Skeletal muscle satellite cell (primary cell): ENCODE data around the gene KDM4B.

Experiments
- H3K27me3 ChIP-seq: 2 replicates; pipeline ENCODE4 v1.7.0; 2013; ENCODE audit warnings: low read length; ENCODE audit not compliant: control insufficient read depth, insufficient read depth
- H3K36me3 ChIP-seq: 2 replicates; pipeline ENCODE4 v1.7.0; 2013; ENCODE audit warnings: mild to moderate bottlenecking, control low read depth, low read length; ENCODE audit not compliant: insufficient read depth
- H3K4me1 ChIP-seq: 2 replicates; pipeline ENCODE4 v1.7.0; 2013; ENCODE audit warnings: low read length; ENCODE audit not compliant: control insufficient read depth, insufficient read depth
- H3K4me2 ChIP-seq: 2 replicates; pipeline ENCODE4 v1.7.0; 2013; ENCODE audit warnings: mild to moderate bottlenecking, low read length
- H3K4me3 ChIP-seq: 2 replicates; pipeline ENCODE4 v1.7.0; 2013; ENCODE audit warnings: low read length
- H3K9ac ChIP-seq: 2 replicates; pipeline ENCODE4 v1.7.0; 2013; ENCODE audit warnings: mild to moderate bottlenecking, low read depth, low read length, moderate library complexity
- H3K9me3 ChIP-seq: replicated peaks from 2 replicates; pipeline ENCODE4 v1.7.0; 2013; ENCODE audit warnings: mild to moderate bottlenecking, control low read depth, low read length

Gene KDM4B

GRCh38 chr19:5149932-5150901 lies 181.3 kb downstream of the KDM4B start:
- Histone ChIP-seq H3K9me3 (no peaks in the 10 kb centered on the region), H3K27me3 (peaks cover 6% of the 10 kb centered on the region), H3K9ac (no peak overlapping the region), H3K4me1 (no peaks in the 10 kb centered on the region), H3K4me3 (no peak overlapping the region), H3K4me2 (no peak overlapping the region), H3K36me3 (peaks cover 21% of the 10 kb centered on the region)

- peaks cover 17% of the 10 kb centered on the region for H3K36me3 ChIP-seq
- H3K9me3 ChIP-seq: no peaks in the 10 kb centered on the region
- H3K4me3 ChIP-seq: no peak overlapping the region
- H3K9ac ChIP-seq: no peak overlapping the region
- peaks cover 15% of the 10 kb centered on the region for H3K27me3 ChIP-seq
- H3K4me1 ChIP-seq: peaks cover 8% of the 10 kb centered on the region
- no peak overlapping the region for H3K4me2 ChIP-seq
Observed at GRCh38 chr19:5150902-5151741, 182.2 kb downstream of the KDM4B start.

DNA sequence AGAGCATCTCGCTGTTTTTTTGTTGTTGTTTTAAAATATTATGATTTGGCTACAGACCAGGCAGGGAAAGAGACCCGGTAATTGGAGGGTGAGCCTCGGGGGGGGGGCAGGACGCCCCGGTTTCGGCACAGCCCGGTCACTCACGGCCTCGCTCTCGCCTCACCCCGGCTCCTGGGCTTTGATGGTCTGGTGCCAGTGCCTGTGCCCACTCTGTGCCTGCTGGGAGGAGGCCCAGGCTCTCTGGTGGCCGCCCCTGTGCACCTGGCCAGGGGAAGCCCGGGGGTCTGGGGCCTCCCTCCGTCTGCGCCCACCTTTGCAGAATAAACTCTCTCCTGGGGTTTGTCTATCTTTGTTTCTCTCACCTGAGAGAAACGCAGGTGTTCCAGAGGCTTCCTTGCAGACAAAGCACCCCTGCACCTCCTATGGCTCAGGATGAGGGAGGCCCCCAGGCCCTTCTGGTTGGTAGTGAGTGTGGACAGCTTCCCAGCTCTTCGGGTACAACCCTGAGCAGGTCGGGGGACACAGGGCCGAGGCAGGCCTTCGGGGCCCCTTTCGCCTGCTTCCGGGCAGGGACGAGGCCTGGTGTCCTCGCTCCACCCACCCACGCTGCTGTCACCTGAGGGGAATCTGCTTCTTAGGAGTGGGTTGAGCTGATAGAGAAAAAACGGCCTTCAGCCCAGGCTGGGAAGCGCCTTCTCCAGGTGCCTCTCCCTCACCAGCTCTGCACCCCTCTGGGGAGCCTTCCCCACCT lies 183.3 kb downstream of the KDM4B start:
- Histone ChIP-seq H3K4me2 (no peak overlapping the region), H3K4me3 (no peak overlapping the region), H3K9ac (no peak overlapping the region), H3K9me3 (no peaks in the 10 kb centered on the region), H3K4me1 (peaks cover 14% of the 10 kb centered on the region), H3K27me3 (peaks cover 18% of the 10 kb centered on the region), H3K36me3 (peaks cover 8% of the 10 kb centered on the region)

DNA sequence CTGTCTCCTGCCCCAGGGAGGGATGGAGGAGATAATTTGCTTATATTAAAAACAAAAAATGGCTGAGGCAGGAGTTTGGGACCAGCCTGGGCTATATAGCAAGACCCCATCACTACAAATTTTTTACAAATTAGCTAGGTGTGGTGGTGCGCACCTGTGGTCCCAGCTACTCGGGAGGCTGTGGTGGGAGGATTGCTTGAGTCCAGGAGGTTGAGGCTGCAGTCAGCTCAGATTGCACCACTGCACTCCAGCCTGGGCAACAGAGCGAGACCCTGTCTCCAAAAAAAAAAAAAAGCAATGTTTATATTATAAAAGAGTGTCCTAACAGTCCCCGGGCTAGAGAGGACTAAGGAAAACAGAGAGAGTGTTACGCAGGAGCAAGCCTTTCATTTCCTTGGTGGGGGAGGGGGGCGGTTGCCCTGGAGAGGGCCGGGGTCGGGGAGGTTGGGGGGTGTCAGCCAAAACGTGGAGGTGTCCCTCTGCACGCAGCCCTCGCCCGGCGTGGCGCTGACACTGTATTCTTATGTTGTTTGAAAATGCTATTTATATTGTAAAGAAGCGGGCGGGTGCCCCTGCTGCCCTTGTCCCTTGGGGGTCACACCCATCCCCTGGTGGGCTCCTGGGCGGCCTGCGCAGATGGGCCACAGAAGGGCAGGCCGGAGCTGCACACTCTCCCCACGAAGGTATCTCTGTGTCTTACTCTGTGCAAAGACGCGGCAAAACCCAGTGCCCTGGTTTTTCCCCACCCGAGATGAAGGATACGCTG lies 184.0 kb downstream of the KDM4B start:
- no peak overlapping the region for H3K4me3 ChIP-seq
- no peak overlapping the region for H3K4me2 ChIP-seq
- no peak overlapping the region for H3K9ac ChIP-seq
- peaks cover 18% of the 10 kb centered on the region for H3K27me3 ChIP-seq
- H3K36me3 ChIP-seq: peaks cover 8% of the 10 kb centered on the region
- H3K4me1 ChIP-seq: peaks cover 14% of the 10 kb centered on the region
- no peaks in the 10 kb centered on the region for H3K9me3 ChIP-seq

- H3K4me3 ChIP-seq: no peak overlapping the region
- no peak overlapping the region for H3K9ac ChIP-seq
- peaks cover 18% of the 10 kb centered on the region for H3K27me3 ChIP-seq
- no peaks in the 10 kb centered on the region for H3K9me3 ChIP-seq
- peaks cover 14% of the 10 kb centered on the region for H3K4me1 ChIP-seq
- H3K4me2 ChIP-seq: no peak overlapping the region
- H3K36me3 ChIP-seq: peaks cover 8% of the 10 kb centered on the region
Observed at GRCh38 chr19:5153601-5154128, 184.8 kb downstream of the KDM4B start.

DNA sequence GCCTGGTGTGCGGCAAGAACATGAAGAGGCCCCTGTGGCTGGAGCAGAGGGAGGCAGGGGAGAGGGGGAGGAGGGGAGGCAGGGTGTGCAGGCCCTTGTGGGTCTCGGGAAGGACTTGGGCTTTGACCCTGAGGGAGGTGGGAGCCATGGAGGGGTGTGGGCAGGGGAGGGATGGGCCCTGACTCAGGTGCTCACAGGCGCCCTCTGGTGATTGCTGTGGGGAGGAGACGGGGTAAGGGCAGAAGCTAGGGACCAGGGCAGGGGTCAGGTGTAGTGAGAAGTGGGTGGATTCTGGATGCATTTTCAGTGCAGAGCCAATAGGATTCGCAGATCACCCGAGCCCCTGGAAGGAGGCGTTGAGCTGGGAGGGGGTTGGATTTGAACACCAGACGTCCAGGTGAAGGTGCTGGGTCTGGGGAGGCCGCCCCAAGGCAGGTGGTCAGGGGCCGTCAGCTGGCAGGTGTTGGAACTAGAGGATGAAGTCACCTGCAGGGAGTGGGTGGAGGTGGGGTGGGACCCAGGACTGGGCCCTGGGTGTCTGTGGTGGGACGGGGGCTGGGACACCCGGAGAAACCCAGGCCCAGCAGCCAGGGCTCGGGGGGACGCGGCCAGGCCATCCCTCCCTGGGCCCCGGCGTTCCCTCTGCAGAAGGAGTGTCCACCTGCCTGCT lies 185.4 kb downstream of the KDM4B start:
- no peaks in the 10 kb centered on the region for H3K9me3 ChIP-seq
- no peak overlapping the region for H3K9ac ChIP-seq
- H3K4me3 ChIP-seq: no peak overlapping the region
- H3K27me3 ChIP-seq: peaks cover 18% of the 10 kb centered on the region
- H3K4me2 ChIP-seq: no peak overlapping the region
- H3K36me3 ChIP-seq: peaks cover 2% of the 10 kb centered on the region
- peaks cover 14% of the 10 kb centered on the region for H3K4me1 ChIP-seq

GRCh38 chr19:5154799-5155426 lies 186.0 kb downstream of the KDM4B start:
- no peaks in the 10 kb centered on the region for H3K9me3 ChIP-seq
- H3K4me3 ChIP-seq: no peak overlapping the region
- no peak overlapping the region for H3K9ac ChIP-seq
- peaks cover 18% of the 10 kb centered on the region for H3K27me3 ChIP-seq
- no peaks in the 10 kb centered on the region for H3K36me3 ChIP-seq
- peaks cover 14% of the 10 kb centered on the region for H3K4me1 ChIP-seq
- no peak overlapping the region for H3K4me2 ChIP-seq

DNA sequence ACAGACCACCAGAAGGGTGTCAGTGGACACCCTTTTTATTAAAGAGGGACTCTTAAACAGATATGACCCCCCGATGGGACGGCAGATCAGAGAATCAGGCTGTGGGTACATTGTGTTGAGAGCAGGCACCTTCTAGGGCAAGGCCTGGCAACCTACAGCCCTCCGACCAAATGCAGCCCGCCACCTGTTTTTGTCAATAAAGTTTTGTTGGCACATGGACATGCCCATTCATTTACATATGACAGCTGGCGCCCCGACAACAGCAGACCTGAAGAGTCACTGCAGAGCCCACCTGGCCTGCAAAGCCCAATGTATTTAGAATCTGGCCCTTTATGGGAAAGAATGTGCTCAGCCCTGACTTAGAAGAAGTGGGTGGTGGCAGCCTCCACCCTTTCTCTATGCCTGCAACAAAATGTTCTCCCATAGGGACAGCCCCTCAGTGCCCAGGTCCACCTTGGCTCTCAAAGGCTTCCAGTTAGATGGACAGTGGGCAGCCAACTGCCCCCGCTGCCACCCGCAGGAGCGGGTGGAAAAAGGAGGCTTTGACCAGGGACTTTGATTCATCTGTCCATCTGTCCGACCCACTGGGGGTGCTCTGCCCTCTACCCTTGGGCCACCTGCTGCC lies 186.8 kb downstream of the KDM4B start:
- Histone ChIP-seq H3K4me2 (no peak overlapping the region), H3K9me3 (no peaks in the 10 kb centered on the region), H3K9ac (no peak overlapping the region), H3K27me3 (peaks cover 18% of the 10 kb centered on the region), H3K4me3 (no peak overlapping the region), H3K36me3 (no peaks in the 10 kb centered on the region), H3K4me1 (peaks cover 14% of the 10 kb centered on the region)

- Histone ChIP-seq H3K27me3 (peaks cover 18% of the 10 kb centered on the region), H3K9ac (no peak overlapping the region), H3K36me3 (no peaks in the 10 kb centered on the region), H3K4me3 (no peak overlapping the region), H3K4me2 (no peak overlapping the region), H3K9me3 (no peaks in the 10 kb centered on the region), H3K4me1 (peaks cover 14% of the 10 kb centered on the region)
Observed at GRCh38 chr19:5156231-5156986, 187.5 kb downstream of the KDM4B start.
